Measurements from ENCODE around the gene SUPT6H. TPM values are rescaled to one million over a fixed set of nuclear protein-coding genes. Genes with fewer than 3 reads are reported as not detected.
A peak's percentile ranks its signal among the peaks of the same experiment; 100 is the strongest.

Gene SUPT6H
- total and polyA plus RNA-seq, 2 donors (not counting 3 experiments of a cell fraction or from before 2014, with no cell fraction given): 33.9 to 79.2 TPM

- DNase-seq (ENCODE audit: low read depth, low spot score) (peak; percentile 37), FAIRE-seq (peak; percentile 38)
- Histone ChIP-seq H3K4me3 (replicated peaks in 1 of 3; ENCODE audit: insufficient read depth in 1 of 3, low read depth in 1 of 3, low read length in 3 of 3) (no peak overlapping the region), H3K4me2 (ENCODE audit: insufficient read depth, low read length) (no peak overlapping the region), H2AFZ (ENCODE audit: low read depth, low read length) (no peak overlapping the region), H3K79me2 (ENCODE audit: control insufficient read depth, insufficient read depth, low read length) (peaks cover 31% of the 10 kb centered on the region), H3K36me3 (ENCODE audit: control insufficient read depth in 2 of 2, extremely low read depth in 1 of 2, insufficient read depth in 2 of 2, low read length in 2 of 2) (peaks cover 4 to 20% of the 10 kb centered on the region in 2 experiments), H3K9ac (replicated peaks; ENCODE audit: extremely low read depth, insufficient read depth, low read length) (no peak overlapping the region), H3K4me1 (ENCODE audit: control insufficient read depth, extremely low read depth, insufficient read depth, low read length) (peaks cover 28% of the 10 kb centered on the region), H4K20me1 (replicated peaks; ENCODE audit: control insufficient read depth, extremely low read depth, insufficient read depth, low read length) (no peaks in the 10 kb centered on the region), H3K27me3 (ENCODE audit: control insufficient read depth in 2 of 2, insufficient read depth in 2 of 2, low read length in 2 of 2) (no peaks in the 10 kb centered on the region), H3K27ac (ENCODE audit: insufficient read depth, low read depth, low read length) (no peak overlapping the region), H3K9me1 (replicated peaks; ENCODE audit: control insufficient read depth, extremely low read depth, insufficient read depth, low read length) (no peaks in the 10 kb centered on the region), H3K9me3 (replicated peaks; ENCODE audit: control insufficient read depth, insufficient read depth, low read length) (no peaks in the 10 kb centered on the region)
- BruUV-seq (replicated peaks): no TSS peak
- dilution Hi-C loops (cut with MboI; ENCODE audit: extremely low pct_ligation_motif_present, low sequenced_read_pairs): no loop called here
- TF ChIP-seq MYC (IDR thresholded peaks at IDR 0.05; ENCODE audit: low read depth, low read length): no peak
- POLR2A ChIA-PET: interaction anchor here (0.7 to 6.3 kb wide), 3 partner anchors 20 to 204 kb away, joined by 3 to 45 read pairs (median 3); partner anchors contain the start of genes NEK8, PHF12, RPL23A and TLCD1
- CTCF ChIA-PET: interaction anchor here (1.1 to 16.6 kb wide), 5 partner anchors 14 to 206 kb away, joined by 4 to 602 read pairs (median 15); partner anchors contain the start of genes NEK8 and TLCD1
- intact Hi-C loops (cut with micrococcal nuclease): no loop called here
Measured at GRCh38 chr17:28747051-28747691, 85.2 kb downstream of the SUPT6H start.

- Histone ChIP-seq H4K20me1 (replicated peaks; ENCODE audit: control insufficient read depth, extremely low read depth, insufficient read depth, low read length) (no peaks in the 10 kb centered on the region), H3K9ac (replicated peaks; ENCODE audit: extremely low read depth, insufficient read depth, low read length) (no peak overlapping the region), H3K9me3 (replicated peaks; ENCODE audit: control insufficient read depth, insufficient read depth, low read length) (no peaks in the 10 kb centered on the region), H3K36me3 (ENCODE audit: control insufficient read depth in 2 of 2, extremely low read depth in 1 of 2, insufficient read depth in 2 of 2, low read length in 2 of 2) (peaks cover 4 to 20% of the 10 kb centered on the region in 2 experiments), H3K4me3 (replicated peaks in 1 of 3; ENCODE audit: insufficient read depth in 1 of 3, low read depth in 1 of 3, low read length in 3 of 3) (no peak overlapping the region), H3K27me3 (ENCODE audit: control insufficient read depth in 2 of 2, insufficient read depth in 2 of 2, low read length in 2 of 2) (no peaks in the 10 kb centered on the region), H3K4me2 (ENCODE audit: insufficient read depth, low read length) (no peak overlapping the region), H3K9me1 (replicated peaks; ENCODE audit: control insufficient read depth, extremely low read depth, insufficient read depth, low read length) (no peaks in the 10 kb centered on the region), H2AFZ (ENCODE audit: low read depth, low read length) (no peak overlapping the region), H3K4me1 (ENCODE audit: control insufficient read depth, extremely low read depth, insufficient read depth, low read length) (peaks cover 26% of the 10 kb centered on the region), H3K79me2 (ENCODE audit: control insufficient read depth, insufficient read depth, low read length) (peaks cover 31% of the 10 kb centered on the region), H3K27ac (ENCODE audit: insufficient read depth, low read depth, low read length) (no peak overlapping the region)
- no peak for FAIRE-seq
- ChIA-PET POLR2A (interaction anchor here (0.7 to 6.3 kb wide), 3 partner anchors 21 to 204 kb away, joined by 3 to 45 read pairs (median 3); partner anchors contain the start of genes NEK8, PHF12, RPL23A and TLCD1), CTCF (interaction anchor here (1.0 to 16.6 kb wide), 7 partner anchors 13 to 168 kb away, joined by 3 to 602 read pairs (median 10); partner anchors contain the start of genes NEK8, RPL23A and TLCD1)
- intact Hi-C loops (cut with micrococcal nuclease) (no loop called here), dilution Hi-C loops (cut with MboI; ENCODE audit: extremely low pct_ligation_motif_present, low sequenced_read_pairs) (no loop called here)
- no peak for TF ChIP-seq MYC (IDR thresholded peaks at IDR 0.05; ENCODE audit: low read depth, low read length)
- TF ChIP-seq POLR2A (IDR thresholded peaks at IDR 0.05; ENCODE audit: low read depth, low read length): no peak
- TF ChIP-seq FOS (IDR thresholded peaks at IDR 0.05; ENCODE audit: borderline replicate concordance, insufficient read depth, low read length): no peak
- no peak for TF ChIP-seq MAX (IDR thresholded peaks at IDR 0.05; ENCODE audit: insufficient read depth, insufficient read length)
- TF ChIP-seq, protein P1, sequence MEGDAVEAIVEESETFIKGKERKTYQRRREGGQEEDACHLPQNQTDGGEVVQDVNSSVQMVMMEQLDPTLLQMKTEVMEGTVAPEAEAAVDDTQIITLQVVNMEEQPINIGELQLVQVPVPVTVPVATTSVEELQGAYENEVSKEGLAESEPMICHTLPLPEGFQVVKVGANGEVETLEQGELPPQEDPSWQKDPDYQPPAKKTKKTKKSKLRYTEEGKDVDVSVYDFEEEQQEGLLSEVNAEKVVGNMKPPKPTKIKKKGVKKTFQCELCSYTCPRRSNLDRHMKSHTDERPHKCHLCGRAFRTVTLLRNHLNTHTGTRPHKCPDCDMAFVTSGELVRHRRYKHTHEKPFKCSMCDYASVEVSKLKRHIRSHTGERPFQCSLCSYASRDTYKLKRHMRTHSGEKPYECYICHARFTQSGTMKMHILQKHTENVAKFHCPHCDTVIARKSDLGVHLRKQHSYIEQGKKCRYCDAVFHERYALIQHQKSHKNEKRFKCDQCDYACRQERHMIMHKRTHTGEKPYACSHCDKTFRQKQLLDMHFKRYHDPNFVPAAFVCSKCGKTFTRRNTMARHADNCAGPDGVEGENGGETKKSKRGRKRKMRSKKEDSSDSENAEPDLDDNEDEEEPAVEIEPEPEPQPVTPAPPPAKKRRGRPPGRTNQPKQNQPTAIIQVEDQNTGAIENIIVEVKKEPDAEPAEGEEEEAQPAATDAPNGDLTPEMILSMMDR (IDR thresholded peaks at IDR 0.05; ENCODE audit: extremely low read depth in 1 of 2, insufficient read depth in 1 of 2, low read depth in 1 of 2, low read length in 2 of 2): no peak
- no peak for TF ChIP-seq EZH2 (IDR thresholded peaks at IDR 0.05; ENCODE audit: borderline replicate concordance, low read depth, low read length, severe bottlenecking)
- no peak for TF ChIP-seq JUN (IDR thresholded peaks at IDR 0.05; ENCODE audit: borderline replicate concordance, insufficient read depth, insufficient read length, low read depth)
- TF ChIP-seq POLR2AphosphoS5 (IDR thresholded peaks at IDR 0.05; ENCODE audit: insufficient read depth, low read depth, low read length): no peak
- no peak for TF ChIP-seq GATA2 (IDR thresholded peaks at IDR 0.05; ENCODE audit: insufficient read depth, insufficient read length, low read depth, low read length)
- BruUV-seq (replicated peaks): no TSS peak
- DNase-seq (ENCODE audit: low read depth, low spot score): no peak
Measured at GRCh38 chr17:28747801-28748750, 86.1 kb downstream of the SUPT6H start.

Data from endothelial cell of umbilical vein (primary cell).